UCSD-AML1 (cell line): ENCODE measurements around the gene TRIM59.
A peak's percentile ranks its signal among the peaks of the same experiment; 100 is the strongest.

Experiments
- DNase-seq: peaks from one replicate; lab custom pipeline; 2025; ENCODE audit not compliant: unreplicated experiment; lab: John Stamatoyannopoulos, UW

The TRIM59 gene

DNA sequence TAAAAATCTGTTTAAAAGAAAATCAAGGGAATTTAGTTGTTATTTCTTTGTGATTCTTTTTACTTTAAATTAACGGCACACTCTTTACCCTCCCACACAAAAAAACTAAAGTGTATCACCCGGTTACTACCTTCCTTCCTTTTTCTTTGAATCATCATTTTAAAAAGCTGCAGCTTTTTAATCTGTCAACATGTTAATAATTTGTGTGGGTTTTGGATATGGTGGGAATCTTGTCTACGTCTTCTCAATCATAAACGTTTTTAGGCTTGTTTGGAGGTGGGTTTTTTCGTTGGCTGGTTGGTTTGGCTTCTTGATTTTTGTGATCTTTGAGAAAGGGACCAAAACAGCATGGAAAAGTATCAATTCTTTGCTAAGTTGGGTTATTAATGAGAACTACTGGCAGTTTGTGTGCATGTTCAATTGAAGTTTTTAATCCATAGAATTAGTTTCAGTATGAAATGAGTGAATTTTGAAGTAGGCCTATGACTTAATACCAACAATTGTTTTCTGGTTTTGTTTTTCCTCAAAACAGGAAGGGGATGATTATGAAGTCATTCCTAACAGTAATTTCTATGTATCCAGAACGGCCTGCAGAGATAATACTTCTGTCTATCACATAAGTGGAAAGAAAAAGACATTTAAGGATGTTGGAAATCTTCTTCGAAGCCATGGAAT is 45.7 kb downstream of the TRIM59 start:
- DNase-seq = no peak

DNA sequence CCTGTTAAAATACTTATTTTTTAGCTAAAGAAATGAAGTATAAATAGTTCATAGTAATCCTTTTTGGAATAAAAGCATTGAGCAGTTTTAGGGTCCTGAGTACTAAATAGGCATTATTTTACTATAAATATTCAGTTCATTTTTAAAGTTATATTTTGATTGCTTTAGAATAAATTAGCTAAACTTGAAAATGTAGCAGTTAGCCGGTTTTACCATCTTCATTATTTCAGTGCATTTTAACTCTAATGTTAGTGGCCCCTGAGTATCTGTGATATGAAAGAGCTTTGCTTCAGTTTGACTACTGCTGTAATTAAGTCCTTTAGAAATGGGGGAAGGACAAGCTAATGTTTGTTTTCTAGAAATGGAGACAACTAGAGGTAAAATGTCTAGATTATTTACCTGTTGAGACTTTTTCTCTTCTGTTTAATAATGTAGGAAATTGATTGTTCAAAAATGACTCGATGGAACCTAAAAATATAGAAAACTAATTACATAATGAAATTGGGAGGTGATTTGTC is 46.5 kb downstream of the TRIM59 start:
- no peak for DNase-seq

DNA sequence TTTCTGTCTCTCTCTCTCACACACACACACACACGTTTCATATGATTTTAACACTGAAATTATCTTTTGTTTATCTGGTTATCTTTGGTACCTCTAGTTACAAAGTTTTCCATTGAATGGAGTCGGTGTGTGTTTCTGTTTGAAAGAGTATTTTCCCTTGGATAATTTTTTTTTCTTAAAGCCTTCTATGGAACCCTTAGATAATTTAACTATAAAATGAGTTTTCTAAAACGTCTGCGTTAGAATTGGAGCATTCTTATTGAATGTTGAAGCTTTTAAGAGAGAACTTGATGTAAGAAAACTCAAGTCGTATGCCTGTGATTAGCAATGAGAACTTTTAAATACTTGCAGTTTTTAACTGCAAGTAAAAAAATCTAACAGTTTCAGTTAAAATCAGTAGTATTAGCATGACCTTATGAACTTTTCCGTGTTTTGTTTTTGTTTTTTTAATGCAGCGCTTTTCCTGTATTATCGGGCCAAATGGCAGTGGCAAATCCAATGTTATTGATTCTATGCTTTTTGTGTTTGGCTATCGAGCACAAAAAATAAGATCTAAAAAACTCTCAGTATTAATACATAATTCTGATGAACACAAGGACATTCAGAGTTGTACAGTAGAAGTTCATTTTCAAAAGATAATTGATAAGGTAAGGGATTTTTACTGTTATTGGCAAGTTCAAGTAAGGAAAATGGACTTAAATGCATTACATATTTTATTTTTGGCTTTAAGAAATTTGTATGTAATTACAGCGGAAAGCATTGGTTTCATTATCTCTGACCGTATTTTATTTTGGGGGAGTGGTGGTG is 47.2 kb downstream of the TRIM59 start:
- no peak for DNase-seq

DNA sequence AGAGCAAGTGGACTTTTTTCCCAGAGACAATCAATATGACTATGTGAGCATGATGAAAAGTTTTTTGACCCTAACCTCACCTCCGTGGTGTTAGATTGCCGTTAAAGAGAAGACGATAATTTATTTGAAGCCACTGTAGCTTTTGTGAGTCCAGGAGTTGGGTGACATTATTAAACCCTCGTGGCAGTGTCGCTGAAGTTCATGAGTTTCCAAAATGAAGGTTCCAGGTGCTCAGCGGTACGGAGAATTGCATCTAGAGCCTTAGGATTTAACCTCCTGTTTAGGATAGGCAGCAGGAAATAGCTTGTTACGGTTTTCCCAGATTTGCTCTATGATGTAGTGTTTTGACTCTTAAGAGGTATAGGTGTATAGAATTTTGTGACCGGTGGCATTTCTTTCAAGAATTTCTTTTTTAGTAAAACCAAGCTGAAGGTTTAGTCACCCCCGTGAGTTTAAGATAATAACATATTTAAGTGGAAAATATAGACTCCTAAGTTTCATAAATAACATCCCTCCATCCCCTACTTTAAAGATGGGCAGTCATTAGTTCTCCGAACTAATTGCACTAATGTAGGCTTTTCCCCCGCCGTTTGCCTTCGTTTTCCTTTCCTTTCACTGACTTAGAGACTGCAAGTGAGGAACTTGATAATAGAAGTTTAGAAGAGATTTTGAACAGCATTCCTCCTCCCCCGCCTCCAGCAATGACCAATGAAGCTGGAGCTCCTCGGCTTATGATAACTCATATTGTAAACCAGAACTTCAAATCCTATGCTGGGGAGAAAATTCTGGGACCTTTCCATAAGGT is 48.1 kb downstream of the TRIM59 start:
- DNase-seq = peak; percentile 13

DNA sequence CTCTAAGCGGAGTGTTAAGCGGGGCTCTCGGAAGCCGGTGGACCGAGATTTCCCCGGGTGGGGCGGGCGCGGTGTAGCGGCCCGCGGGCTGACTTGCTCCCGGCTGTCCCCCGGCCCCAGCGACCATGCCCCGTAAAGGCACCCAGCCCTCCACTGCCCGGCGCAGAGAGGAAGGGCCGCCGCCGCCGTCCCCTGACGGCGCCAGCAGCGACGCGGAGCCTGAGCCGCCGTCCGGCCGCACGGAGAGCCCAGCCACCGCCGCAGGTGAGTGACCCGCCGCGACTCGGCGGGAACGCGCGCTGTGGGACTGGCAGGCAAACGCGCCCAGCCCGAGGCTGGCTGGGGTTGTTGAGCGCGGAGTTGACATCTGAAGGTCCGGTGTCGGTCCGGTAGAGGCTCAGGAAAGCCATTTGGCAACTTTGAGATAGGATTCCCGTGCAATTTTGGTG is 48.9 kb downstream of the TRIM59 start:
- DNase-seq = peak; percentile 53

DNA sequence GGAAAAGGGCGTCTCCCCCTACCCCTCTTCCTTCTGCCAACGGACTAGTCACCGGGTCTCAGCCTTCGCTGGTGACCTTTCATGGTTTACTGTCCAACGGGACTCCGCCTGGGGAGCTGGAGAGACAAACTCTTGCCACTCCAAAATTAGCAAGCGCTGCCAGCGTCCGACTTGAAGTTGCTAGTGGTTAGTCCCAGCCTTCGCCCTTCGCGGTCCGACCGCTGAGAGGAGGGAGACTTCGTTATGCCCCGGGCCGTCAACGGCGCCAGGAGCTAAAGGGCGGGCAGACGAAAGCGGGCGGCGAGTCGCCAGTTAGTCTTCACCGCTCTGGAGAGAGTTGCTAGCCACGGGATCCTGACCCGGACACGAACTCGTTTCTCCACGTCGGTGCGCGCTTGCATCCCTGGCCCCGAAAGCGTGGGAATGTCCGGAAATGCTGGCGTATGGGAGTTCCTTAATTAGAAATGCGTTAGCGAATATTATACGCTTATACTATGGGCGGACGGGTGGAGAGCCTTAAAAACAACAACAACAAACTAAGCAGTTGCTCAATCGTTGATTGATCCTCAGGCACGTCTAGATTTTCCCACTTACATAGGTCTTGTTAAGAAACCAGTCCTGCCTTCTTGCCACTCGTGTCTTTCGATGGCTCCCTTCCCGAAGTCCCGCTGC is 49.4 kb downstream of the TRIM59 start:
- DNase-seq = peak; percentile 64

DNA sequence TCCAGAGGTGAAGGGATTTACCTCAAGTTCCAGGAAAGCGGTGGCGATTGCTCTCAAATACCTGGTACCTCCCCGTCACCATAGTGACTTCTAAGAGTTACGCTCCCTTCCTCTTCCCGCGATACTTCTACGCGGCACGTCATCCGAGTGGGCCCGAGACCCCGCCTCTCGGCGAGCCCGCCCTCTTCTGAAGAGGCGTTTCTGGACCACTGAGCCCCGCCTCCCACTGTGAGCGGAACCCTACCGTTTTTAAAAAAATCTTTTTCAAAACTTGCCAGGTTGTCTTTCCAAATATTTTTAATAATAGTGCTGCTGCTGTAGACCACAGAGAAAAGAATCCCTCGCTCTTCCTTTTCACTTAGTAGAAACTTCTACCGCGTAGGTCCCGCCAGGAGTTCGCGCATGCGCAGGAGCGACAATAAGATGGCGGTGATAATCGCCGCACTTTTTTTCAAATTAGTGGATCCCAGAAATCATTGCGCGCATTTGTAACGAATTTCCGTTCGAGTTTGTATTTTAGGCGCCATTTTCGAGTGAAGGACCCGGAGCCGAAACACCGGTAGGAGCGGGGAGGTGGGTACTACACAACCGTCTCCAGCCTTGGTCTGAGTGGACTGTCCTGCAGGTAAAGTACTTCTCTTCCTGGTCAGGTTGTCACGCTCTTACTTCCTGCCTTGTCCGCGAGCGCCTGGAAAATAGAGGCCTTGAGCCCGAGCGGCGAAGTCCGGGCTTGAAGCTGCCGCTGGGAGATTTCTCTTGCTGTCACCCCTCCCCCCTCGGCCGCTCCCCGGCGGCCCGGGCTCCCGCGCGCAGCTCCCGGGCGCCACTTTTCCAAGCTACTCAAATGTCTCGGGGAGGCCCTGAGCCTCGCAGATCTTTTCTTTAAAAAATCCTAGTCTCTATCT is 50.2 kb downstream of the TRIM59 start, which contains the start of the genes IFT80 and SMC4:
Gene IFT80 (minus strand): TSS at position 101 of the 905 bp plus-strand sequence. CDS start 14,625 bp downstream, outside the sequence.
Gene SMC4 (plus strand): TSS at position 526 of the 905 bp plus-strand sequence. CDS start 1,177 bp downstream, outside the sequence.
- peak; percentile 91 for DNase-seq

DNA sequence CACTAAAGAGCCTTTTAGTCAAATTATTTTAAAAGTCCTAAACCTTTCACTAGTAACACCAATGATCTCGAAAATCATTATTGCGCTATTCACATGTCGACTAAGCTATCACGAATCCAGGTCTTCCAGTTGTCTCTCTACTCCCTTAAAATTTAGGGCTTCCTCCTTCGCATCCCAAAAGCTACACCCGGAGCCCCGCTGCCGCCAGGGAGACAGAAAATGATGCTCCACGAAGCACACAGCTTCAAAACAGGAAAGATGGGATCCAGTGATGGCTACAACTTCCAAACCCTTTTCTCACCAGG is 50.8 kb downstream of the TRIM59 start:
- no peak for DNase-seq

DNA sequence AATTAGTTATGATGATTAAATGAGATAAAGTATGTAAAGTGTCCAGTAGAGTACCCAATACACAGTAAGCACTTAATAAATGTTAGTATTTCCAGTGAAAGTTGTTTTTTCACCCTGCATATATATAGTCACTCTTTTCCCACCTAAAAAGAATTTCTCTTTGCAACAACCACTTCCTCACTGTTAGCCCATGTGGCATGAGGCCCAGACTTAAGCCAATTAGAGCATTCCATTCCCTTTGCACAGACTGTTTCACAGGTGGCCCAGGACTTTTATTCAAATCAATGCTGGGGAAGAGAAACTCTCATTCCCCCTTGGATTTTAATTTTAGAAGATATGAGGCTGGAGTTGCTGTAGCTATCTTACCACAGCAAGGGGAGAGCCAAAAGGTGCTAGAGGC is 54.3 kb downstream of the TRIM59 start:
- no peak for DNase-seq

DNA sequence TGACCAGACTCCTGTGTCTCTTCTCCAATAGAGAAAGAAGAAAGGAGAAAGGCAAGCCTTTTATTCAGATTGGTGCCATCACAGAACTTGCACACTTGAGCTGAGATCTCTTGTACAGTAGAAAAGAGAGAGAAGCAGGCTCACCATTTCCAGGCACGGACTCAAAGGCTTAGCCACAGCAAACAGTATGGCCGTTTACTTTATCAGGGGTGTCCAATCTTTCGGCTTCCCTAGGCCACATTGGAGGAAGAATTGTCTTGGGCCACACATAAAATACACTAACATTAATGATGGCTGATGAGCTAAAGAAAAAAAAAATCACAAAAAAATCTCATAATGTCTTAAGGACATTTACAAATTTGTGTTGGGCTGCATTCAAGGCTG is 55.6 kb downstream of the TRIM59 start:
- no peak for DNase-seq

DNA sequence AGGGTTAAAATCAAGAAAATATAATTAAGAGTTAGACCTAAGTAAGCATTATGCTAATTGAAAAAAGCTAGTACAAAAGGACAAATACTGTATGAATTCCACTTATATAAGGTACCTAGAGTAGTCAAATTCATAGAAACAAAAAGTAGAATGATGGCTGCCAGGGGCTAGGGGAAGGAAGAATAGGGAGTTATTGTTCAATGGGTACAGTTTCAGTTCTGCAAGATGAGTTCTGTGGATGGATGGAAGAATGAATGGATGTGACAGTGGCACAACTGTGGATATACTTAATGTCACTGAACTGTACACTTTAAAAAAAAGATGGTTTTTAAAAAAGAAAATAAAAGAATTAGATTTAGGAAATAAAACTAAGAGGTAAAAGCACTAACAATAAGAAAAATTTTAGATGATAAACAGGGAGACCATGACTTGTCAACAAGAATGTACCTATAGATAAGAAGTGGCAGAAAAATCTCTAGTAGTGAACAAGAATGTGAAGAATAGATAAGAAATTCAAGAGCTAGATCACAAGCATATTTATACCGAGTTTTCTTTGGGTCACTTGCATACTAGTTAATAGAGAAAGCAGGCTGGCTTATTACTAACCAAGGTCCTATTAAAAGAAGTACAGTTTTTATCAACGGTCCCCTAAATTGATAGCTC is 56.1 kb downstream of the TRIM59 start:
- no peak for DNase-seq

DNA sequence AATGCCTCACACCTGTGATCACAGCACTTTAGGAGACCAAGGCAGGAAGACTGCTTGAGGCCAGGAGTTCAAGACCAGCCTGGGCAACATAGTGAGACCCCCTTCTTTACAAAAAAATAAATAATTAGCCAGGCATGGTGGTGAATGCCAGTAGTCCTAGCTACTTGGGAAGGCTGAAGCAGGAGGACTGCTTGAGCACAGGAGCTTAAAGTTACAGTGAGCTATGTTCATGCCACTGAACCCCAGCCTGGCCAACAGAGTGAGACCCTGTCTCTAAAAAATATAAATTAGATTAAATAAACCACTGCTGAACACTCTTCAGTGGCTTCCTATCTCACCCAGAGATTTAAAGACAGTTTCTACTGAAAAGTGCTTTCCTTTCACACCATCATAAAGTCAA is 56.8 kb downstream of the TRIM59 start:
- DNase-seq = no peak

DNA sequence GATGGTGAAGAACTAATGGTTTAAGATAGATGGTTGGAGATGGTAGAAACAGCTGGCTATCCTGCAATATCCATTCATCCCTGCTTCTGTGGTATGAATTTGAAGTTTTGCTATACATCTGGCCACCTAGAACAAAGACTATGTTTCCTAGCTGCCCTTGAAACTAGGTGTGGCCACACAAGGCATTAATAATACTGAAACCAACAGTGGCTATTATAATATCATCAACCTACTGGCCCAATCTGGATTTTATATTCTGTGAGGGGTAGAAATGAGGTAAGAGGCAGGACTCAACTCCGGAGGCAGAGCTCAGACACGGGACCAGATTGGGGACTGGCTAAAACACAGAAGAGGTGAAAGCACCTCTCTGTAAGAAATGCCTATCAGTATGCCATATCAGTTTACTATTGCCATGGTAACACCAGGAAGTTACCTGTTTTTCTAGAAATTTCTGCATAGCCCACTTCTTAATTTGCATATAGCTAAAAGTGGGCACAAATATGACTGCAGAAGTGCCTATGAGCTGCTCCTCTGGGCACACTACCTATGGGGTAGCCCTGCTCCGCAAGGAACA is 58.9 kb downstream of the TRIM59 start:
- no peak for DNase-seq
